Activated CD4-positive, alpha-beta T cell treated with anti-CD3 and anti-CD28 coated beads for 36 hours (primary cell): Measurements from ENCODE around the gene CRYGN. TPM values are rescaled to one million over a fixed set of nuclear protein-coding genes. Genes with fewer than 3 reads are reported as not detected.

Source experiments
- ATAC-seq: fragments of 200-7000 bp; cut with Tn5 transposase; one replicate; pipeline ENCODE4 v1.10.0; 2021; ENCODE audit warnings: mild to moderate bottlenecking, moderate library complexity
- CTCF ChIA-PET: fragments of 350-600 bp; sonication (Branson Sonifier 250); formaldehyde crosslinking; loops from one replicate; lab custom pipeline; 2021; ENCODE audit warnings: antibody characterized with exemption; lab: Charles Lee
- POLR2A ChIA-PET: fragments of 350-600 bp; sonication (Branson Sonifier 250); formaldehyde crosslinking; loops from one replicate; lab custom pipeline; 2021; ENCODE audit warnings: antibody characterized with exemption, inconsistent platforms; lab: Charles Lee
- DNase-seq: peaks from one replicate; pipeline ENCODE4 v3.0.0-alpha.2; 2020
- H3K27ac Mint-ChIP-seq: one replicate; pipeline ENCODE4 v1.8.0; 2021; ENCODE audit warnings: mixed read lengths
- H3K27me3 Mint-ChIP-seq: one replicate; pipeline ENCODE4 v1.8.0; 2021; ENCODE audit warnings: mixed read lengths
- H3K36me3 Mint-ChIP-seq: one replicate; pipeline ENCODE4 v1.8.0; 2021; ENCODE audit warnings: low read depth, mixed read lengths
- H3K4me1 Mint-ChIP-seq: one replicate; pipeline ENCODE4 v1.8.0; 2021; ENCODE audit warnings: mixed read lengths
- H3K4me3 Mint-ChIP-seq: one replicate; pipeline ENCODE4 v1.8.0; 2021; ENCODE audit warnings: mild to moderate bottlenecking, moderate library complexity, mixed read lengths
- H3K9me3 Mint-ChIP-seq: one replicate; pipeline ENCODE4 v1.8.0; 2021; ENCODE audit warnings: low read depth, mixed read lengths
- intact Hi-C, 2 experiments: fragments of 100-400 bp; cut with DNase I in 1 of 2; cut with micrococcal nuclease in 1 of 2; formaldehyde crosslinking; loops; one replicate each; pipeline versions ENCODE4 v1.14.2 to v1.15.1; 2022 to 2024; cut with DNase I, micrococcal nuclease
- total RNA-seq, 2 experiments: library from RNA; stranded (reverse); gene quantifications; one replicate each; pipeline ENCODE4 v1.2.3, GENCODE V29; 2021

CRYGN gene
- total RNA-seq, 2 experiments from 2014 or later: 0.11 TPM; not detected in 1

- no peaks in the 10 kb centered on the region for H3K9me3 Mint-ChIP-seq
- peaks cover 2% of the 10 kb centered on the region for H3K4me1 Mint-ChIP-seq
- H3K27ac Mint-ChIP-seq: no peak overlapping the region
- peaks cover 4% of the 10 kb centered on the region for H3K27me3 Mint-ChIP-seq
- ATAC-seq (no peak), DNase-seq (no peak)
- H3K36me3 Mint-ChIP-seq: no peaks in the 10 kb centered on the region
- ChIA-PET CTCF (interaction anchor here (0.7 to 12.0 kb wide), 7 partner anchors 12 to 429 kb away, joined by 3 to 210 read pairs (median 4); no protein-coding TSS in a partner anchor), POLR2A (interaction anchor here (0.6 kb wide), 1 partner anchor 94 kb away, joined by 3 read pairs; no protein-coding TSS in a partner anchor)
- H3K4me3 Mint-ChIP-seq: no peak overlapping the region
- intact Hi-C loops: no loop called here
Measured at GRCh38 chr7:151451156-151451555, 11.2 kb upstream of the CRYGN start.

GRCh38 chr7:151449990-151450389 is 10.0 kb upstream of the CRYGN start:
- POLR2A ChIA-PET: interaction anchor here (0.8 kb wide), 1 partner anchor 70 kb away, joined by 3 read pairs; no protein-coding TSS in a partner anchor
- Mint-ChIP-seq H3K36me3 (no peaks in the 10 kb centered on the region), H3K27ac (no peak overlapping the region), H3K4me3 (no peak overlapping the region), H3K9me3 (no peaks in the 10 kb centered on the region), H3K4me1 (peaks cover 4% of the 10 kb centered on the region), H3K27me3 (peaks cover 4% of the 10 kb centered on the region)
- CTCF ChIA-PET: interaction anchor here (0.6 to 12.0 kb wide), 18 partner anchors 11 to 409 kb away, joined by 3 to 210 read pairs (median 5); no protein-coding TSS in a partner anchor
- ATAC-seq (no peak), DNase-seq (no peak)
- intact Hi-C loops: loop anchor here (2.0 to 5.0 kb wide), 3 partner anchors 38 to 309 kb away; partner anchors contain the start of gene WDR86 (in 1 of the 2)

DNA sequence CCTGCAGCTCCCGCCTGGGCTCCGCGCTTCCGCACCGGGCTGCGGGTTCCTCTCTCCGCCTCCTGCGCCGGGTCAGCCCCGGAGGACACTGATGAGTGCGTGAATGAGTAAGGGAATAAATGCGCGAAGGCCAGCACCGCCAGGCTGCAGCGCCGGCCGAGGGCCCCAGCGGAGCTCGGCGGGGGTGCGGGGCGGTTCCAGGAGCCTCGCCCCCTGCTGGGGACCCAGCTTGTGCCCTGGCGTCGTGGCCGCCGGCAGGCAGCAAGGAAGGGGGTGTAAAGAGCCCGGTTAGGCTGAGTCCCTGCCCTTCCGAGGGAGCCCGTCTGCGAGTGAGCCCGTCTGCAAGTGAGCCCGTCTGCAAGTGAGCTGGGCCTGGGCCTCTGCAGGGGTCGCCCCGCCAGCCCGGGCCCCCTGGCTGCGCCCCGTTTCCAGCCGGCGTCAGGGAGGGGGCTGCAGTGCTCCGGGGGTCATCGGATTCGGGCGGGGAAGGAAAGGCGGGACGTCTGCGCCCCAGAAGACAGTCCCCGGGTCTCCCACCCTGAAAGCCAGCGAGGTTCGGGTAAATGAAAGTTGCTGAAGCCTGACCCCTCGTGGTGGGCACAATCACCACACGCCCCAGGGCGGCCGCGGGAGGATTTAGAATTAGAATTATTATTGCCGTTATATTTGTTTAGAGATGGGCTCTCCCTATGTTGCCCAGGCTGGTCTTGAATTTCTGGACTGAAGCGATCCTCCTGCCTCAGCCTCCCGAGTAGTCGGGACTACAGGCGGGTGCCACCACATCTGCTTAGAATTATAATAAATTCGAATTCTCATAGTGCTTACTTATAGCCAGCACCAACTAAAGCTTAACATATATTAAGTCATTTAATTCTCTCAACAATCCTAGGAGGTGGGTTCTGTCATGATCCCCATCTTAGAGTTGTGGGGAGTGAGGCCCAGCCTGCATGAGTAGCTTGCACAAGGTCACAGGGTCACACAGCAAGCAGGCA is 8.6 kb upstream of the CRYGN start:
- peaks cover 12% of the 10 kb centered on the region for H3K4me1 Mint-ChIP-seq
- intact Hi-C loops: loop anchor here (1.0 to 5.0 kb wide), 6 partner anchors 34 to 310 kb away; partner anchors contain the start of gene WDR86 (in 1 of the 2)
- H3K4me3 Mint-ChIP-seq: peak overlapping the region; percentile 59
- H3K27ac Mint-ChIP-seq: no peak overlapping the region
- no peaks in the 10 kb centered on the region for H3K36me3 Mint-ChIP-seq
- H3K9me3 Mint-ChIP-seq: no peaks in the 10 kb centered on the region
- peak; percentile 87 for DNase-seq
- ATAC-seq: peak; percentile 79
- ChIA-PET CTCF (interaction anchor here (0.6 to 12.0 kb wide), 52 partner anchors 10 to 683 kb away, joined by 3 to 210 read pairs (median 4); partner anchors contain the start of gene NUB1), POLR2A (interaction anchor here (0.6 to 1.6 kb wide), 3 partner anchors 68 to 867 kb away, joined by 4 read pairs; no protein-coding TSS in a partner anchor)
- peaks cover 4% of the 10 kb centered on the region for H3K27me3 Mint-ChIP-seq

- no peak overlapping the region for H3K27ac Mint-ChIP-seq
- no peaks in the 10 kb centered on the region for H3K36me3 Mint-ChIP-seq
- no peak for DNase-seq
- ChIA-PET POLR2A (interaction anchor here (0.6 to 1.6 kb wide), 2 partner anchors 79 to 867 kb away, joined by 4 read pairs; no protein-coding TSS in a partner anchor), CTCF (interaction anchor here (0.6 to 12.0 kb wide), 36 partner anchors 11 to 683 kb away, joined by 3 to 210 read pairs (median 4); partner anchors contain the start of gene NUB1)
- H3K27me3 Mint-ChIP-seq: peaks cover 4% of the 10 kb centered on the region
- H3K4me3 Mint-ChIP-seq: peak overlapping the region; percentile 59
- H3K4me1 Mint-ChIP-seq: peaks cover 17% of the 10 kb centered on the region
- no peaks in the 10 kb centered on the region for H3K9me3 Mint-ChIP-seq
- ATAC-seq: no peak
- intact Hi-C loops: loop anchor here (1.0 to 5.0 kb wide), 6 partner anchors 34 to 311 kb away; partner anchors contain the start of gene WDR86 (in 1 of the 2)
Measured at GRCh38 chr7:151447901-151448260, 7.9 kb upstream of the CRYGN start.

GRCh38 chr7:151447312-151447711 is 7.4 kb upstream of the CRYGN start:
- Mint-ChIP-seq H3K4me3 (no peak overlapping the region), H3K27me3 (peaks cover 4% of the 10 kb centered on the region), H3K4me1 (peaks cover 21% of the 10 kb centered on the region), H3K9me3 (no peaks in the 10 kb centered on the region), H3K27ac (no peak overlapping the region), H3K36me3 (no peaks in the 10 kb centered on the region)
- POLR2A ChIA-PET: no interaction called here
- DNase-seq (no peak), ATAC-seq (no peak)
- CTCF ChIA-PET: interaction anchor here (1.1 to 12.0 kb wide), 8 partner anchors 35 to 131 kb away, joined by 3 to 210 read pairs (median 10); no protein-coding TSS in a partner anchor
- intact Hi-C loops: loop anchor here (5.0 kb wide), 2 partner anchors 35 to 95 kb away; partner anchors contain the start of gene WDR86 (in 1 of the 2)

- Mint-ChIP-seq H3K9me3 (no peaks in the 10 kb centered on the region), H3K27me3 (peaks cover 4% of the 10 kb centered on the region), H3K4me3 (no peak overlapping the region), H3K4me1 (peaks cover 29% of the 10 kb centered on the region), H3K36me3 (no peaks in the 10 kb centered on the region), H3K27ac (no peak overlapping the region)
- CTCF ChIA-PET: interaction anchor here (0.7 to 12.0 kb wide), 3 partner anchors 77 to 299 kb away, joined by 3 to 210 read pairs (median 4); no protein-coding TSS in a partner anchor
- no peak for ATAC-seq
- DNase-seq: no peak
- intact Hi-C loops: loop anchor here (5.0 kb wide), 2 partner anchors 34 to 94 kb away; partner anchors contain the start of gene WDR86 (in 1 of the 2)
- POLR2A ChIA-PET: interaction anchor here (0.6 kb wide), 1 partner anchor 87 kb away, joined by 3 read pairs; no protein-coding TSS in a partner anchor
Measured at GRCh38 chr7:151446412-151446811, 6.5 kb upstream of the CRYGN start.

DNA sequence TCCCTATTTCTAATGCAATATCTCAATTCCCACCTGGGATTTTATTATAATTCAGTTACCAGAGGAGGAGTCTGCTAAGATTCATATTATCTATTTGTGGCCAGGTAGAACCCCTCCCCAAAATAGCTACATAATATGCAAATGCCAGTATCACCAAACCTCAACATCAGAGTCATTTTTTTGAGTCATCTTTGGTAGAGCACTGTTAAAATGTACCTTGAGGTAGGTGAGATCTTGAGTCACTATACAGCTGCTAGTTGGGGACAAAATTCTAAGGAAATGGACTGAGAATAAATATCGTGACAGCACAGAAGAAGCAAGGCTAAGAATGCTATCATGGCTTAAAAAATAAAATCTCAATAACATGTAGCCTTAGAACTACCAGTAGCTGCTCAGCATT is 4.7 kb upstream of the CRYGN start:
- H3K27me3 Mint-ChIP-seq: peaks cover 2% of the 10 kb centered on the region
- no peak for DNase-seq
- H3K4me1 Mint-ChIP-seq: peaks cover 43% of the 10 kb centered on the region
- no peak overlapping the region for H3K4me3 Mint-ChIP-seq
- ChIA-PET POLR2A (no interaction called here), CTCF (interaction anchor here (1.1 to 12.0 kb wide), 5 partner anchors 24 to 130 kb away, joined by 3 to 210 read pairs (median 4); no protein-coding TSS in a partner anchor)
- intact Hi-C loops: loop anchor here (5.0 kb wide), 2 partner anchors 32 to 92 kb away; partner anchors contain the start of gene WDR86 (in 1 of the 2)
- no peaks in the 10 kb centered on the region for H3K36me3 Mint-ChIP-seq
- H3K27ac Mint-ChIP-seq: no peak overlapping the region
- peak; percentile 34 for ATAC-seq
- no peaks in the 10 kb centered on the region for H3K9me3 Mint-ChIP-seq

- intact Hi-C loops: no loop called here
Measured at GRCh38 chr7:151442776-151443496, 3.0 kb upstream of the CRYGN start.

DNA sequence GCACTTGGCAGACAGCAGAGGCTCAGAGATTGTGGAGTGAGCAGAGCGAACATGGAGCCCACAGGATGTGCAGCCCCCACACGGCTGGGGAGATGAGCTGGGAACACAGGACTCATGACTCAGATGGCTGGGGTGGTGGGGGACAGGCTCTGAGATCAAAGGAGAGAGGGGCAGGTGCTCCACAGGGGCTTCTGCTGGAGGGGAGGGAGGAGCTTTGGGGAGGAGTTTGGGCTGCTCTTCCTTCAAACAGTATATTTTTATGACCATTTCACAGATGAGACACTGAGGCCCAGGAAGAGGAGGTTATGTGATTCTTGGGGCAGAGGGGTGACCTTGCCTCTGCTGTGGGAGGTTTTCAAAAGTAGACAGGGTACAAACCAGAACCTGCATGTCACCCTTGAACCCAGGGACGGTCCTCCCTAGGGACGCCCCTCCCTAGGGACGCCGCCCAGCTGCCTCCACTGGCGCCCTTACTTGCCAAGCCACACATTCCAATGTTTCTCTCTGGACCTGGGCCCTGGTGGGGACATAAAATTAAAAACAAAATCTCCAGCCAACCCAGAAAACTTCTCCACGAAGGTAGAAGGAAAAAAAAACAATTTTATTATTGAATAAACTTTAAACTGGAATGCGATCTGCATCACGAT is 981 bp upstream of the CRYGN start:
- no peak for DNase-seq
- H3K4me1 Mint-ChIP-seq: peaks cover 43% of the 10 kb centered on the region
- H3K4me3 Mint-ChIP-seq: peak overlapping the region; percentile 38
- H3K36me3 Mint-ChIP-seq: no peaks in the 10 kb centered on the region
- no peaks in the 10 kb centered on the region for H3K27me3 Mint-ChIP-seq
- H3K9me3 Mint-ChIP-seq: no peaks in the 10 kb centered on the region
- ChIA-PET CTCF (interaction anchor here (0.7 to 12.0 kb wide), 6 partner anchors 13 to 188 kb away, joined by 3 to 210 read pairs (median 4); no protein-coding TSS in a partner anchor), POLR2A (no interaction called here)
- H3K27ac Mint-ChIP-seq: peak overlapping the region; percentile 17
- ATAC-seq: peak; percentile 11
- intact Hi-C loops: no loop called here

More at GRCh38 chr7:151442776-151443496, 3.0 kb upstream of the CRYGN start:
- H3K27me3 Mint-ChIP-seq: no peaks in the 10 kb centered on the region
- H3K27ac Mint-ChIP-seq: no peak overlapping the region
- DNase-seq (no peak), ATAC-seq (no peak)
- H3K9me3 Mint-ChIP-seq: no peaks in the 10 kb centered on the region
- ChIA-PET CTCF (interaction anchor here (0.5 to 12.0 kb wide), 7 partner anchors 10 to 437 kb away, joined by 3 to 210 read pairs (median 4); no protein-coding TSS in a partner anchor), POLR2A (interaction anchor here (0.6 to 1.0 kb wide), 2 partner anchors 98 to 102 kb away, joined by 3 read pairs; no protein-coding TSS in a partner anchor)
- no peaks in the 10 kb centered on the region for H3K36me3 Mint-ChIP-seq
- H3K4me3 Mint-ChIP-seq: no peak overlapping the region
- peaks cover 43% of the 10 kb centered on the region for H3K4me1 Mint-ChIP-seq
